Panc1 (cell line): ENCODE measurements around the gene RABGGTA. TPM values are rescaled to one million over a fixed set of nuclear protein-coding genes. Genes with fewer than 3 reads are reported as not detected.

Experiments
- ATAC-seq: fragments of 200-7000 bp; cut with Tn5 transposase; 2 replicates; pipeline ENCODE4 v1.9.1; 2020; ENCODE audit warnings: mild to moderate bottlenecking, moderate library complexity
- BruUV-seq: library from RNA; stranded (reverse); fragments of 400-500 nt; replicated peaks from 2 replicates; lab custom pipeline; 2021; lab: Mats Ljungman, UMichigan
- CTCF ChIA-PET: fragments of 300-600 bp; sonication (Branson Sonifier 250); formaldehyde crosslinking; loops from one replicate; lab custom pipeline; 2022; ENCODE audit warnings: antibody characterized with exemption; lab: Charles Lee
- POLR2A ChIA-PET: fragments of 300-600 bp; sonication (Branson Sonifier 250); formaldehyde crosslinking; loops from one replicate; lab custom pipeline; 2022; ENCODE audit warnings: antibody characterized with exemption; lab: Charles Lee
- DNase-seq: peaks from one replicate; pipeline ENCODE4 v3.0.0-alpha.2; 2010; ENCODE audit warnings: low read depth, low spot score
- H3K27ac ChIP-seq: 2 replicates; pipeline ENCODE4 v1.5.1; 2011; ENCODE audit warnings: mild to moderate bottlenecking, low read length, inconsistent platforms
- H3K27me3 ChIP-seq: fragments of 200-500 bp; sonication (Bioruptor generic); 2 replicates; pipeline ENCODE4 v1.6.0; 2014; ENCODE audit warnings: low read length, inconsistent platforms; ENCODE audit not compliant: control insufficient read depth, insufficient read depth
- H3K36me3 ChIP-seq: fragments of 200-500 bp; sonication (Bioruptor generic); 2 replicates; pipeline ENCODE4 v1.5.1; 2014; ENCODE audit warnings: inconsistent platforms, mild to moderate bottlenecking, low read length, moderate library complexity; ENCODE audit not compliant: control insufficient read depth, insufficient read depth
- H3K4me1 ChIP-seq: 2 replicates; pipeline ENCODE4 v1.5.1; 2011; ENCODE audit warnings: inconsistent platforms, mild to moderate bottlenecking, low read length, moderate library complexity; ENCODE audit not compliant: control insufficient read depth, insufficient read depth
- H3K4me3 ChIP-seq, 2 experiments: 2 replicates each; pipeline ENCODE4 v1.5.1; 2011 to 2012; ENCODE audit warnings: low read depth in 2 of 2, low read length in 2 of 2, mild to moderate bottlenecking in 2 of 2, inconsistent platforms in 1 of 2, moderate library complexity in 1 of 2
- H3K9me3 ChIP-seq: fragments of 200-500 bp; sonication (Bioruptor generic); 2 replicates; pipeline ENCODE4 v1.5.1; 2014; ENCODE audit warnings: low read depth, mild to moderate bottlenecking, inconsistent platforms, low read length, moderate library complexity; ENCODE audit not compliant: control insufficient read depth, insufficient read depth
- POLR2AphosphoS5 ChIP-seq: IDR thresholded peaks from 2 replicates; pipeline ENCODE4 v1.6.1; 2012; ENCODE audit warnings: mild to moderate bottlenecking, low read depth, low read length, moderate library complexity
- SIN3A ChIP-seq: IDR thresholded peaks from 2 replicates; pipeline ENCODE4 v1.6.1; 2012; ENCODE audit warnings: low read depth, mild to moderate bottlenecking, low read length, moderate library complexity, borderline replicate concordance; ENCODE audit not compliant: insufficient read depth
- TCF7L2 ChIP-seq: IDR thresholded peaks from 2 replicates; pipeline ENCODE4 v1.6.1; 2011; ENCODE audit warnings: mild to moderate bottlenecking, low read depth, low read length, inconsistent platforms
- in situ Hi-C: cut with HindIII; loops from 2 replicates; pipeline ENCODE4 v1.10.0; 2016; ENCODE audit warnings: low sequenced_read_pairs, low pct_unique_long_range_greater_than_20kb
- intact Hi-C: fragments of 100-400 bp; cut with micrococcal nuclease; formaldehyde crosslinking; loops from one replicate; pipeline ENCODE4 v1.10.0; 2022; ENCODE audit not compliant: unreplicated experiment
- total RNA-seq: library from RNA; stranded (reverse); gene quantifications from one replicate; pipeline ENCODE4 v1.2.1, GENCODE V29; 2021; ENCODE audit not compliant: unreplicated experiment
- TF ChIP-seq, protein P1 (sequence below), 2 experiments: IDR thresholded peaks; 2 replicates each; pipeline ENCODE4 v1.6.1; 2011 to 2012; ENCODE audit warnings: low read depth in 2 of 2, control low read depth in 1 of 2, low read length in 1 of 2, mild to moderate bottlenecking in 1 of 2, moderate library complexity in 1 of 2; ENCODE audit not compliant: insufficient read depth in 1 of 2
- TF ChIP-seq, protein P2 (sequence below): fragments of 450-650 bp; IDR thresholded peaks from 2 replicates; pipeline ENCODE4 v1.5.1; 2017; ENCODE audit warnings: mild to moderate bottlenecking

Gene RABGGTA
- total RNA-seq, 1 experiment from 2014 or later: 30.9 TPM

GRCh38 chr14:24237463-24237955 is 33.9 kb downstream of the RABGGTA start:
- ChIA-PET POLR2A (interaction anchor here (0.5 kb wide), 1 partner anchor 194 kb away, joined by 5 read pairs; no protein-coding TSS in a partner anchor), CTCF (no interaction called here)
- H3K27ac ChIP-seq: no peak overlapping the region
- H3K4me1 ChIP-seq: peaks cover 26% of the 10 kb centered on the region
- in situ Hi-C loops (no loop called here), intact Hi-C loops (no loop called here)
- peaks cover 8% of the 10 kb centered on the region for H3K36me3 ChIP-seq
- H3K4me3 ChIP-seq: no peak overlapping the region
- DNase-seq (no peak), ATAC-seq (no peak)
- no TSS peak for BruUV-seq
- no peaks in the 10 kb centered on the region for H3K27me3 ChIP-seq
- no peak for TF ChIP-seq SIN3A
- TF ChIP-seq, protein P1, sequence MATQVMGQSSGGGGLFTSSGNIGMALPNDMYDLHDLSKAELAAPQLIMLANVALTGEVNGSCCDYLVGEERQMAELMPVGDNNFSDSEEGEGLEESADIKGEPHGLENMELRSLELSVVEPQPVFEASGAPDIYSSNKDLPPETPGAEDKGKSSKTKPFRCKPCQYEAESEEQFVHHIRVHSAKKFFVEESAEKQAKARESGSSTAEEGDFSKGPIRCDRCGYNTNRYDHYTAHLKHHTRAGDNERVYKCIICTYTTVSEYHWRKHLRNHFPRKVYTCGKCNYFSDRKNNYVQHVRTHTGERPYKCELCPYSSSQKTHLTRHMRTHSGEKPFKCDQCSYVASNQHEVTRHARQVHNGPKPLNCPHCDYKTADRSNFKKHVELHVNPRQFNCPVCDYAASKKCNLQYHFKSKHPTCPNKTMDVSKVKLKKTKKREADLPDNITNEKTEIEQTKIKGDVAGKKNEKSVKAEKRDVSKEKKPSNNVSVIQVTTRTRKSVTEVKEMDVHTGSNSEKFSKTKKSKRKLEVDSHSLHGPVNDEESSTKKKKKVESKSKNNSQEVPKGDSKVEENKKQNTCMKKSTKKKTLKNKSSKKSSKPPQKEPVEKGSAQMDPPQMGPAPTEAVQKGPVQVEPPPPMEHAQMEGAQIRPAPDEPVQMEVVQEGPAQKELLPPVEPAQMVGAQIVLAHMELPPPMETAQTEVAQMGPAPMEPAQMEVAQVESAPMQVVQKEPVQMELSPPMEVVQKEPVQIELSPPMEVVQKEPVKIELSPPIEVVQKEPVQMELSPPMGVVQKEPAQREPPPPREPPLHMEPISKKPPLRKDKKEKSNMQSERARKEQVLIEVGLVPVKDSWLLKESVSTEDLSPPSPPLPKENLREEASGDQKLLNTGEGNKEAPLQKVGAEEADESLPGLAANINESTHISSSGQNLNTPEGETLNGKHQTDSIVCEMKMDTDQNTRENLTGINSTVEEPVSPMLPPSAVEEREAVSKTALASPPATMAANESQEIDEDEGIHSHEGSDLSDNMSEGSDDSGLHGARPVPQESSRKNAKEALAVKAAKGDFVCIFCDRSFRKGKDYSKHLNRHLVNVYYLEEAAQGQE (IDR thresholded peaks at IDR 0.05; ENCODE audit: insufficient read depth in 1 of 2, low read depth in 2 of 2, low read length in 1 of 2): no peak
- TF ChIP-seq, protein P2, sequence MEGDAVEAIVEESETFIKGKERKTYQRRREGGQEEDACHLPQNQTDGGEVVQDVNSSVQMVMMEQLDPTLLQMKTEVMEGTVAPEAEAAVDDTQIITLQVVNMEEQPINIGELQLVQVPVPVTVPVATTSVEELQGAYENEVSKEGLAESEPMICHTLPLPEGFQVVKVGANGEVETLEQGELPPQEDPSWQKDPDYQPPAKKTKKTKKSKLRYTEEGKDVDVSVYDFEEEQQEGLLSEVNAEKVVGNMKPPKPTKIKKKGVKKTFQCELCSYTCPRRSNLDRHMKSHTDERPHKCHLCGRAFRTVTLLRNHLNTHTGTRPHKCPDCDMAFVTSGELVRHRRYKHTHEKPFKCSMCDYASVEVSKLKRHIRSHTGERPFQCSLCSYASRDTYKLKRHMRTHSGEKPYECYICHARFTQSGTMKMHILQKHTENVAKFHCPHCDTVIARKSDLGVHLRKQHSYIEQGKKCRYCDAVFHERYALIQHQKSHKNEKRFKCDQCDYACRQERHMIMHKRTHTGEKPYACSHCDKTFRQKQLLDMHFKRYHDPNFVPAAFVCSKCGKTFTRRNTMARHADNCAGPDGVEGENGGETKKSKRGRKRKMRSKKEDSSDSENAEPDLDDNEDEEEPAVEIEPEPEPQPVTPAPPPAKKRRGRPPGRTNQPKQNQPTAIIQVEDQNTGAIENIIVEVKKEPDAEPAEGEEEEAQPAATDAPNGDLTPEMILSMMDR: no peak
- no peak for TF ChIP-seq TCF7L2
- no peak for TF ChIP-seq POLR2AphosphoS5
- H3K9me3 ChIP-seq: no peaks in the 10 kb centered on the region

GRCh38 chr14:24236689-24237462 is 34.5 kb downstream of the RABGGTA start:
- Histone ChIP-seq H3K4me3 (no peak overlapping the region), H3K9me3 (no peaks in the 10 kb centered on the region), H3K27me3 (no peaks in the 10 kb centered on the region), H3K36me3 (peaks cover 8% of the 10 kb centered on the region), H3K4me1 (peaks cover 26% of the 10 kb centered on the region), H3K27ac (no peak overlapping the region)
- in situ Hi-C loops (no loop called here), intact Hi-C loops (no loop called here)
- BruUV-seq: no TSS peak
- no peak for DNase-seq
- TF ChIP-seq, protein P1 (IDR thresholded peaks at IDR 0.05; ENCODE audit: insufficient read depth in 1 of 2, low read depth in 2 of 2, low read length in 1 of 2): no peak
- TF ChIP-seq, protein P2: no peak
- ChIA-PET CTCF (no interaction called here), POLR2A (no interaction called here)
- ATAC-seq: no peak
